Adipose tissue (tissue), 3 donors: ENCODE results near the gene OR52L1. TPM values are rescaled to one million over a fixed set of nuclear protein-coding genes. Genes with fewer than 3 reads are reported as not detected.

Source experiments
- H3K27ac ChIP-seq: one replicate; pipeline ENCODE4 v1.5.1; 2013; ENCODE audit warnings: low read depth, low read length
- WGBS, 3 donors: extraction: QIAGEN DNeasy Blood & Tissue Kit; methylation state at CpG; one replicate each; pipeline ENCODE4 v1.1.7; 2013; 5-methylcytosine and 5-hydroxymethylcytosine counted together
- polyA plus RNA-seq, 3 donors: library from polyadenylated mRNA; stranded (reverse); fragments of 200-250 nt; gene quantifications; one replicate each; pipeline ENCODE4 v1.2.3, GENCODE V29; 2013
- donor health status: healthy with polysubstance abuse.
- donor health status: Bipolar disorder and iron deficiency.
- donor health status: healthy.

OR52L1 gene
- not detected for polyA plus RNA-seq

GRCh38 chr11:5986885-5987284, at the start of gene OR52L1:
Gene OR52L1 (minus strand): TSS chr11:5986985. CDS start chr11:5986930, 55 bp downstream.
- H3K27ac ChIP-seq = no peak within 1 kb of the TSS
- 45 to 64% (median 63%) methylated on average over 1 of the region's 1 CpG for WGBS, 3 donors

GRCh38 chr11:6030708-6031405, 44.1 kb upstream of the OR52L1 start, which contains the start of gene OR56A1:
Gene OR56A1 (minus strand): TSS chr11:6030758. CDS start chr11:6027692, 3,066 bp downstream.
- H3K27ac ChIP-seq = no peak within 1 kb of the TSS
- 72 to 87% (median 74%) methylated on average over 1 of the region's 1 CpG for WGBS, 3 donors

- no peak overlapping the region for H3K27ac ChIP-seq
- 70 to 93% (median 92%) methylated on average over 1 of the region's 1 CpG for WGBS, 3 donors
Observed at GRCh38 chr11:6027501-6027900, 40.7 kb upstream of the OR52L1 start.

GRCh38 chr11:6025056-6025455, 38.3 kb upstream of the OR52L1 start:
- 47 to 68% (median 66%) methylated on average over 2 of the region's 2 CpGs for WGBS, 3 donors
- no peak overlapping the region for H3K27ac ChIP-seq

- no peak overlapping the region for H3K27ac ChIP-seq
- WGBS, 3 donors = 0 to 4% (median 1%) methylated on average over 4 of the region's 4 CpGs
Observed at GRCh38 chr11:6022956-6023355, 36.2 kb upstream of the OR52L1 start.

- WGBS, 3 donors = 80 to 94% (median 81%) methylated on average over 3 of the region's 3 CpGs
Observed at GRCh38 chr11:6013042-6013441, 26.3 kb upstream of the OR52L1 start.

GRCh38 chr11:6012035-6012668, 25.4 kb upstream of the OR52L1 start:
- no peak overlapping the region for H3K27ac ChIP-seq
- WGBS, 3 donors = 69 to 73% (median 69%) methylated on average over 4 of the region's 4 CpGs

More at GRCh38 chr11:6013042-6013441, 26.3 kb upstream of the OR52L1 start:
- H3K27ac ChIP-seq = no peak overlapping the region

- H3K27ac ChIP-seq = no peak within 1 kb of the TSS
Observed at GRCh38 chr11:6006846-6007245, 20.1 kb upstream of the OR52L1 start, which contains the start of gene OR56A4. Gene OR56A4 (minus strand): TSS chr11:6006946. CDS start chr11:6002992, 3,954 bp downstream.

- H3K27ac ChIP-seq = no peak overlapping the region
Observed at GRCh38 chr11:6006395-6006794, 19.6 kb upstream of the OR52L1 start.

GRCh38 chr11:6002202-6002699, 15.5 kb upstream of the OR52L1 start:
- no peak overlapping the region for H3K27ac ChIP-seq
- 54 to 67% (median 62%) methylated on average over 7 of the region's 7 CpGs for WGBS, 3 donors

- H3K27ac ChIP-seq = no peak overlapping the region
- WGBS, 3 donors = 86 to 88% (median 87%) methylated on average over 14 of the region's 14 CpGs
Observed at GRCh38 chr11:5994791-5995190, 8.0 kb upstream of the OR52L1 start.

- WGBS, 3 donors = 61 to 67% (median 63%) methylated on average over 3 of the region's 3 CpGs
- no peak overlapping the region for H3K27ac ChIP-seq
Observed at GRCh38 chr11:5992604-5993251, 5.9 kb upstream of the OR52L1 start.

GRCh38 chr11:5992150-5992549, 5.4 kb upstream of the OR52L1 start:
- 62 to 78% (median 70%) methylated on average over 3 of the region's 3 CpGs for WGBS, 3 donors
- H3K27ac ChIP-seq = no peak overlapping the region

GRCh38 chr11:5989203-5989602, 2.4 kb upstream of the OR52L1 start:
- no peak overlapping the region for H3K27ac ChIP-seq
- WGBS, 3 donors = 72 to 85% (median 79%) methylated on average over 4 of the region's 4 CpGs

GRCh38 chr11:5983443-5983842, 3.3 kb downstream of the OR52L1 start:
- WGBS, 3 donors = 20 to 61% (median 50%) methylated on average over 1 of the region's 1 CpG
- H3K27ac ChIP-seq = no peak overlapping the region

GRCh38 chr11:5973530-5973929, 13.3 kb downstream of the OR52L1 start:
- no peak overlapping the region for H3K27ac ChIP-seq
- WGBS, 3 donors = 36 to 77% (median 53%) methylated on average over 1 of the region's 1 CpG

GRCh38 chr11:5968394-5968793, 18.4 kb downstream of the OR52L1 start, which contains the start of gene OR56A5:
Gene OR56A5 (minus strand): TSS chr11:5968494. CDS start chr11:5968494, 0 bp downstream.
- no peak within 1 kb of the TSS for H3K27ac ChIP-seq

- 62 to 79% (median 64%) methylated on average over 3 of the region's 3 CpGs for WGBS, 3 donors
- no peak overlapping the region for H3K27ac ChIP-seq
Observed at GRCh38 chr11:5967708-5968107, 19.1 kb downstream of the OR52L1 start.

- H3K27ac ChIP-seq = no peak overlapping the region
- WGBS, 3 donors = 56 to 72% (median 67%) methylated on average over 2 of the region's 2 CpGs
Observed at GRCh38 chr11:5966958-5967357, 19.8 kb downstream of the OR52L1 start.
